Measurements from ENCODE around the gene CTNNA1. TPM values are rescaled to one million over a fixed set of nuclear protein-coding genes. Genes with fewer than 3 reads are reported as not detected.

CTNNA1 gene
- total RNA-seq, 1 donor from 2014 or later: 495 TPM

DNA sequence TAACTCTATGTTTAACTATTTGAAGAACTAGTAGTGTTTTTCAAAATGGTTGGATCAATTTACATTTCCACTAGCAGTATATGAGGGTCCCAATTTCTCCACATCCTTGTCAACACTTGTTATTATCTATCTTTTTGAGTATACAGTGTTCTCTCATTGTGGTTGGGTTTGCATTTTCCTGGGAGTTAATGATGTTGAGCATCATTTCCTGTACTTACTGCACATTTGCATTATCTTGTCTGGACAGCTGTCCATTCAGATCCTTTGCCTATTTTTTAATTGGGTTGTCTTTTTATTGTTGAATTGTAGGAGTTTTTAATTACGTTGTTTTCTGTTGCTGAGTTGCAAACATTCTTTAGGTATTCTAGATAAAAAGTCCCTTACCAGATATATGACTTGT, 225.4 kb downstream of the CTNNA1 start:
- FAIRE-seq (no peak), DNase-seq (ENCODE audit: low read depth) (no peak)
- Histone ChIP-seq H3K27me3 (ENCODE audit: control insufficient read depth, insufficient read depth, low read length) (no peaks in the 10 kb centered on the region), H3K4me3 (ENCODE audit: low read depth, low read length) (no peak overlapping the region), H3K36me3 (ENCODE audit: control insufficient read depth, insufficient read depth, low read length) (no peaks in the 10 kb centered on the region)
- TF ChIP-seq, protein P1, sequence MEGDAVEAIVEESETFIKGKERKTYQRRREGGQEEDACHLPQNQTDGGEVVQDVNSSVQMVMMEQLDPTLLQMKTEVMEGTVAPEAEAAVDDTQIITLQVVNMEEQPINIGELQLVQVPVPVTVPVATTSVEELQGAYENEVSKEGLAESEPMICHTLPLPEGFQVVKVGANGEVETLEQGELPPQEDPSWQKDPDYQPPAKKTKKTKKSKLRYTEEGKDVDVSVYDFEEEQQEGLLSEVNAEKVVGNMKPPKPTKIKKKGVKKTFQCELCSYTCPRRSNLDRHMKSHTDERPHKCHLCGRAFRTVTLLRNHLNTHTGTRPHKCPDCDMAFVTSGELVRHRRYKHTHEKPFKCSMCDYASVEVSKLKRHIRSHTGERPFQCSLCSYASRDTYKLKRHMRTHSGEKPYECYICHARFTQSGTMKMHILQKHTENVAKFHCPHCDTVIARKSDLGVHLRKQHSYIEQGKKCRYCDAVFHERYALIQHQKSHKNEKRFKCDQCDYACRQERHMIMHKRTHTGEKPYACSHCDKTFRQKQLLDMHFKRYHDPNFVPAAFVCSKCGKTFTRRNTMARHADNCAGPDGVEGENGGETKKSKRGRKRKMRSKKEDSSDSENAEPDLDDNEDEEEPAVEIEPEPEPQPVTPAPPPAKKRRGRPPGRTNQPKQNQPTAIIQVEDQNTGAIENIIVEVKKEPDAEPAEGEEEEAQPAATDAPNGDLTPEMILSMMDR (IDR thresholded peaks at IDR 0.05; ENCODE audit: insufficient read depth, low read length, severe bottlenecking): no peak

DNA sequence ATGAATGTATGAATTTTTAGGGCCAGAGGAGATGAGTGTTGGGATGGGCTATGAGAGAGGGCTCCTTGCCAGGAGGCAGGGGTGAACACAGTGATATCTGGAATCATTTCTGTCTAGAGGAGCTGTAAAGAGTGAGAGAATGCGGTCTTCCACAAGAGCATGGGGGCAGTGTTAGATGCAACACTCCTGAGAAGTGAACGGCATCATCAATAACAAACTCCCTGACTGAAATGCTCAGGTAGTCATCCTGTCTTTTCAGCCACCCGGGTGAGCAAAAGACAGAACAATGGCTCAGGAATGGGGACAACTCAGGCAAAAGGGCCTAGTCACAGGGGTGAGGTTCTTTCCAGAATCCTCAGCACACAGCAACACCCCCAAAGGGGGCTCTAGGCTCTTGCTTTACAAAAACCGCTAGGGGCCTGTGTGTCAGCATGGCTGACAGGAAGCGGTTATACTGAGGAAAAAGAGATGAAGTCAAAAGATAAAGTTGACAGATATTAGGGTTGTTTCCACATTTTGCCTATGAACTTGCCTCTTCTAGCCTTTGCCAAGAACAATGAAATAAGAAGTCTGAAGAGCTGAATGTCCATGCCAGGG, 226.6 kb downstream of the CTNNA1 start:
- FAIRE-seq (no peak), DNase-seq (ENCODE audit: low read depth) (no peak)
- H3K27me3 ChIP-seq (ENCODE audit: control insufficient read depth, insufficient read depth, low read length): no peaks in the 10 kb centered on the region
- no peak overlapping the region for H3K4me3 ChIP-seq (ENCODE audit: low read depth, low read length)
- TF ChIP-seq, protein P1 (IDR thresholded peaks at IDR 0.05; ENCODE audit: insufficient read depth, low read length, severe bottlenecking): no peak
- H3K36me3 ChIP-seq (ENCODE audit: control insufficient read depth, insufficient read depth, low read length): no peaks in the 10 kb centered on the region

DNA sequence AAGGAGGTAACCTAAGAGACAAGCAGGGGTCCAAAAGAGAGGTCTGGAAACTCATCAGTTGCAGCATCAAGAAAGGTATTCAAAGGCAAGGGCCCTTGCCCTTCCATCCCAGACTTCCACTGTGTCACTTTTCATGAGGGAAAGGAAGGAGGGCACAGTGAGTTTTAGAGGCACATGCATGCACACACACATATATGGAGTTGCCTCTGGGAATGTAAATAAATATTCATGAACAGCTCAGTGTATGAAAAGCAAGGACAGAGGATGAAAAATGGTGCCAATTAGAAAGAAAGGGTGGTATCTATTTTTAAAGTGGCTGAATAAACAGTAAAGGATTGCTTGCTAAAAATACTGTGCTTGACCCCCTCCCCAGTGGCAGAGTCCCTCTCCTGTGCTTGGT, 227.2 kb downstream of the CTNNA1 start:
- FAIRE-seq (no peak), DNase-seq (ENCODE audit: low read depth) (no peak)
- Histone ChIP-seq H3K27me3 (ENCODE audit: control insufficient read depth, insufficient read depth, low read length) (no peaks in the 10 kb centered on the region), H3K4me3 (ENCODE audit: low read depth, low read length) (no peak overlapping the region), H3K36me3 (ENCODE audit: control insufficient read depth, insufficient read depth, low read length) (no peaks in the 10 kb centered on the region)
- TF ChIP-seq, protein P1 (IDR thresholded peaks at IDR 0.05; ENCODE audit: insufficient read depth, low read length, severe bottlenecking): no peak

- Histone ChIP-seq H3K36me3 (ENCODE audit: control insufficient read depth, insufficient read depth, low read length) (no peaks in the 10 kb centered on the region), H3K27me3 (ENCODE audit: control insufficient read depth, insufficient read depth, low read length) (no peaks in the 10 kb centered on the region), H3K4me3 (ENCODE audit: low read depth, low read length) (no peak overlapping the region)
- TF ChIP-seq, protein P1 (IDR thresholded peaks at IDR 0.05; ENCODE audit: insufficient read depth, low read length, severe bottlenecking): no peak
- FAIRE-seq: no peak
- no peak for DNase-seq (ENCODE audit: low read depth)
Observed at GRCh38 chr5:138981131-138981530, 227.9 kb downstream of the CTNNA1 start.

GRCh38 chr5:138981586-138981985, 228.4 kb downstream of the CTNNA1 start:
- H3K36me3 ChIP-seq (ENCODE audit: control insufficient read depth, insufficient read depth, low read length): no peaks in the 10 kb centered on the region
- DNase-seq (ENCODE audit: low read depth): no peak
- FAIRE-seq: no peak
- no peaks in the 10 kb centered on the region for H3K27me3 ChIP-seq (ENCODE audit: control insufficient read depth, insufficient read depth, low read length)
- TF ChIP-seq, protein P1 (IDR thresholded peaks at IDR 0.05; ENCODE audit: insufficient read depth, low read length, severe bottlenecking): no peak
- H3K4me3 ChIP-seq (ENCODE audit: low read depth, low read length): no peak overlapping the region

DNA sequence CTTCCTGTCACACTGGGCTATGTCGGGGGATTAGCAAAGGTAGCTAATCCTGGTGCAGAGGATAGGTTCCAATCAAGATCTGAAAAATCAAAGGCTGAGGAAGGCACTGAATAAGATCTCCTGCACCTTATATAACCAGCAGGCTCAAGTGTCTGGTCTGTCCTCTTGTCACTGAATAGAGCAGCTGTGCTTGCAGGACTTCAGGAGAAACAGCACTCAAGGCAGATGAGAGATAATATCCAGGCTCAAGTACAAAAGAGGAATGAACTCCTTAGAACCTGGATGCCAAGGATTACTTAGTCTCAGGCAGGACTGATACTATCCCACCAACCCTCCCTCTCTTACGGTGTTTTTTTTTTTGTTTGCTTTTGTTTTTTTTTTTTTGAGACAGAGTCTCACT, 230.8 kb downstream of the CTNNA1 start:
- FAIRE-seq (no peak), DNase-seq (ENCODE audit: low read depth) (no peak)
- H3K36me3 ChIP-seq (ENCODE audit: control insufficient read depth, insufficient read depth, low read length): no peaks in the 10 kb centered on the region
- TF ChIP-seq, protein P1 (IDR thresholded peaks at IDR 0.05; ENCODE audit: insufficient read depth, low read length, severe bottlenecking): no peak
- H3K4me3 ChIP-seq (ENCODE audit: low read depth, low read length): no peak overlapping the region
- H3K27me3 ChIP-seq (ENCODE audit: control insufficient read depth, insufficient read depth, low read length): no peaks in the 10 kb centered on the region
